ENCODE results near the gene ST6GALNAC2. TPM values are rescaled to one million over a fixed set of nuclear protein-coding genes. Genes with fewer than 3 reads are reported as not detected.

The ST6GALNAC2 gene
- total RNA-seq, 2 experiments from 2014 or later, result not detected

DNA sequence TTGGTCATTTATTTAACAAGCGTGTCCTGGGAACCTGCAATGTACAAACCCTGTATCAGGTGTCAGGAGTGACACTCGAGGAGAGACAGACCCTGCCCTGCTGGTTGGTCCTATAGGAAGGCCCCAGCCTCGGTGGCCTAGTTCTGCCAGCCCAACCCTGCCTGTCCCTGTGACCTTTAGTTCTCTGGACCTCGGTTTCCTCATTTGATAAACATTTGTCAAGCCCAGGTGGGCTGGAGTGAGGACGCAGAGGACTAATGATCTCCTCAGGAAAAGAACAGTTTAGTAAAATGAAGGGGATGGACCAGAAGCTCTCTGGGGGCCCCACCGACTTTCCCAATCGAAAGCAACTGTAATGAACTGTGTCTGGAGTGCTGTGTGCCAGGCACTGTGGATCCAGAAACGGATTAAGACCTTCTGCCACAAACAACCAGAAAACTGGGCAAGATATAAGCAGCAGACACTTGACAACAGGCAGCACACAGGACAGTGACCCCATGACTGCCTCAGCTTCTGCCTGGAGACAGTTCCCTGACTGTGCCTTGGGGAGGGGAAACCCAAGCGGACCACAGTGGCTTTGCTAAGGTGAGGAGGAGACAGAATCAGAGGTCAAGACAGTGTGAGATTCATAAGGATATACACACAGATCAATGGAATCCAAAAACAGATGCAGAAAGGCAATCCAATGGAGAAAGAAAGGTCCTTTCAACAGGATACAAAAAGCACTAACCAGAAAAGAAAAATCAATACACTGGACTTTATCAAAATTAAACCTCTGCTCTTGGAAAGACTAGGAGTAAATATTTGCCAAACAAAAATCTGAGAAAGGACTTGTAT lies 37.1 kb downstream of the ST6GALNAC2 start:
- POLR2A ChIA-PET, result interaction anchor here (0.6 kb wide), 1 partner anchor 8 kb away, joined by 3 read pairs; no protein-coding TSS in a partner anchor
- CTCF ChIA-PET, result interaction anchor here (1.5 kb wide), 1 partner anchor 26 kb away, joined by 5 read pairs; no protein-coding TSS in a partner anchor

DNA sequence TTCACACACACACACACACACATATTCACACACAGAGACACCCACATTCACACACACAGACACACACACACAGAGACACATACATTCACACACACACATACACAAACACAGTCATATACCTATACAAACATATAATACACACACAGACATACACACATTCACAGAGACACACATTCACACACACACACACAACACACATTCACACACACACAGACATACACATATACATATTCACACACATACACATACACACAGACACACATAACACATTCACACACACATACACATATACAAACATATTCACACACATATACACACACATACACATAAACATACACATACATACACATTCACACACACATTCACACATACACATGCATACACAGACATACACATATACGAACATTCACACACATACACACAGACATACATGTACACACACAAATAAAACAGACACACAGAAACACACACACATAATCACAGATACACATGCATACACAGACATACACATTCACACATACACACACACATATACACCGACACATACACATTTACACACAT lies 37.9 kb downstream of the ST6GALNAC2 start:
- CTCF ChIA-PET, result interaction anchor here (1.2 to 3.7 kb wide), 5 partner anchors 10 to 134 kb away, joined by 3 to 25 read pairs (median 5); no protein-coding TSS in a partner anchor
- POLR2A ChIA-PET, result interaction anchor here (0.6 kb wide), 1 partner anchor 9 kb away, joined by 3 read pairs; no protein-coding TSS in a partner anchor

DNA sequence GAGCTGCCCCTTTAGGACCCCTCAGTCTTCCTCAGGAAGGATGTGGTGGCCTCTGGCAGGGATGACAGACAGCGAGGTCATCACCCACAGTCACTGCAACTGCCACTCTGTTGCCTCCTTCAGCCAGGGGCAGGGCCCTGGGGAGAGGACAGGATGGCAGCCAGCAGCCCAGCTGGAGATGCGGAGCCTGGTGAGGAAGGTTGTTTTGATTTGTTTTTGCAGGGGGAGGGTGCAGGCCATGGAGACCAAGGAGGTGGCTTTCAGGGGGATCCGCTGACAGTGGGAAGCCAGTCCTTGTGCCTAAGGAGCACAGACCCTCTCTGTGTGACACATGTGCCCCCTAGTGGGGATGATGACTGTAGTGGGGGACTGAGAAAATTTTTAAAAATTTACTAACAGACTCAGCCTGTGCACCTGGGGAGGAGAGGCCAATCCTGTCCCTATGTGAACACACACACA lies 38.4 kb downstream of the ST6GALNAC2 start:
- POLR2A ChIA-PET, result no interaction called here

DNA sequence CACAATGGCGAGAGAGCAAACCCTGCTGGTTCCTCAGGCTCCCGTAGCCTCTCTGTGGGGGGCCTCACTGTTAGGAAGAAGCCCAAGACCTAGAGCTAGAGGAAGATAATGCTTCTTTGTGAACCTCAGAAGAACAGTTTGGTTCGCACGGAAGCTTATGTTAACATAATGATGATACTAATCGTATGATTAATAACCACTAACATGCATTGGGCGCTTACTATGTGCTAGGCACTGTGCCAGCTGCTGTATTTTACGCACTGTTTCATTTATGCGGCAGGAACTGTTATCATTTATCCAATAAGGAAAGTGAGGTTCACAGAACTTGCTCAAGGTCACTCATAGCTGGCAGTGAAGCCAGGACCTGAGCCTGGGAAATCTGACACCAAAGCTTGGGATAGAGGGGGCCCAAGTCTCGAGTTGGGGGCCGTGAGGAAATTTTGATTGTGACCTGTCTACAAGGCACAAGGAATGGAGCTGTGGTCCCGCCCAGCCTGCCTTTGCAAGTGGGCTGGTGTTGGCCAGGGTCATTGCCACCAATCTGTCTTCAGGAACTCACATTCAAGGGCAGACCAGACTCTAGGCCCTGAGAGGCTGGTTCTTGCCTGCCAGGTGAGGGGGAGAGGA lies 39.0 kb downstream of the ST6GALNAC2 start:
- CTCF ChIA-PET, result interaction anchor here (0.8 to 3.7 kb wide), 9 partner anchors 9 to 135 kb away, joined by 3 to 25 read pairs (median 5); partner anchors contain the start of gene CYGB
- POLR2A ChIA-PET, result no interaction called here

More for the DNA sequence above, 38.4 kb downstream of the ST6GALNAC2 start:
- CTCF ChIA-PET, result interaction anchor here (0.8 to 3.7 kb wide), 8 partner anchors 10 to 134 kb away, joined by 3 to 25 read pairs (median 5); partner anchors contain the start of gene CYGB

DNA sequence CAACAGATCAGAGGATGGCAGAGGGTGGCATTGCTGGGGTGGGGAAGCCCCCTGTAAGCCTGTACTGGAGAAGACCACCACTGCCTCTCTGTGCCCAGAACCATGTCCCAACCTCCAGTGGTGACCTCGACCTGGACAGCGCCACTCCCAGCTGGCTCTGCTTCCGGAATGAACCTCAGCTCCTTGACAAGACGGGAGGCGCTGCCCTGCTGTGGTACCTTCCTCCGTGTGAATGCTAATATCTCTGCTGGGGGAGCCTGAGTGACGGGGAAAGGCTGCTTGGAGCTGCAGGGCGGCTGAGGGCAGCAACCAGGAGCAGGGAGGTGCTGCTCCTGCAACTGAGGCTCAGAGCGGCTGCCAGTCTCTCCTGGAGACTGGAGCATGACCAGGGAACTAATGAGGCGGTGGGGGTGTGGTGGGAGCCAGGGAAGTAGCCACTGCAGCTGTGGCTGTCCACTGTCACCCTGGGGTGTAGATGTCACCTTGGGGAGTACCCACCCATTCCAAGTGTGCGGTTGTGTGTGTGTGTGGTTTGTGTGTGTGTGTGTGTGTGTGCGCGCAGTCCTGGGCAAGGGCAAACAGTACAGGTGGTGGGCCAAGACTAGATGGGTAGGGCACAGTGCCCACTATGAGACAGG lies 39.6 kb downstream of the ST6GALNAC2 start:
- ChIA-PET CTCF (interaction anchor here (0.9 to 3.7 kb wide), 8 partner anchors 10 to 169 kb away, joined by 3 to 25 read pairs (median 5); no protein-coding TSS in a partner anchor), POLR2A (interaction anchor here (1.0 kb wide), 1 partner anchor 125 kb away, joined by 3 read pairs; no protein-coding TSS in a partner anchor)

DNA sequence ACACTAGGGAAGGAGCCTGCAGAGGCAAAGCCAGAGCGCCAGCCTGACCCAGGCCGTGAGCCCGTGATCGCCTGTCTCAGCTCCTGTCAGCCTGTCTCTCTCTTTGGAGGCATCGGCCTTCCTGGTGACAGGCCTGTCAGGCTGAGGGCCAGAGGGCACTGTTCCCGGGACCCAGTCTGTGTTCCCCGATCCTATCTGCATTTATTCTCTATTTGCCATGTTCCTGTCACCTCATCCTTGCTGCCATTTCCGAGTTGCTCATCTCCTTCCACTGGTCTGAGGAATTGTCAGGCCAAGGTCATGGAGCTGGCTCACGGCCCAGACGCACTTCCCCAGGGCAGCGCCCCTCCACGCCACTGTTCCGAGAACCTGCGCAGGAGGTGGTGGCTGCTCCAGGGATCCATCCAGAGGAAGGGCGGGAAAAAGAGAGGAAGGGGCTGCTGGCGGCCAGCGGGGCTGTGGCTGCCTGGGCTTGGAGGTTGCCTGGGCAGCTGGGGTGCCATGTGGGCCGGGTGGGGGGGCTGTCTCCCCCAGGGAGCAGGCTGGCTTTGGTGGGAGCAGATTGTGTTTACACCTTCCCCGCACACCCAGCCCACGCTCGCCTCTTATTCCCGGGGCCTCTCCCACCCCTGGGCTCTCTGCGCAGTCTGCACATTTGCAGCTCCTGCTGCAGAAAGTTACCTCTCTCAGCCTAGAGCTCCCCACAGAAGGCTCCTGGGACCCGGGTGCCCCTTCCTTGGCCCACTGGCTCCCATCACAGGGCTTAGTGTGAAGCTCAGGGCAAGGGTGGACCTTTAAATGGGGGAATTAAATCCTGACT lies 40.9 kb downstream of the ST6GALNAC2 start:
- POLR2A ChIA-PET, result no interaction called here

DNA sequence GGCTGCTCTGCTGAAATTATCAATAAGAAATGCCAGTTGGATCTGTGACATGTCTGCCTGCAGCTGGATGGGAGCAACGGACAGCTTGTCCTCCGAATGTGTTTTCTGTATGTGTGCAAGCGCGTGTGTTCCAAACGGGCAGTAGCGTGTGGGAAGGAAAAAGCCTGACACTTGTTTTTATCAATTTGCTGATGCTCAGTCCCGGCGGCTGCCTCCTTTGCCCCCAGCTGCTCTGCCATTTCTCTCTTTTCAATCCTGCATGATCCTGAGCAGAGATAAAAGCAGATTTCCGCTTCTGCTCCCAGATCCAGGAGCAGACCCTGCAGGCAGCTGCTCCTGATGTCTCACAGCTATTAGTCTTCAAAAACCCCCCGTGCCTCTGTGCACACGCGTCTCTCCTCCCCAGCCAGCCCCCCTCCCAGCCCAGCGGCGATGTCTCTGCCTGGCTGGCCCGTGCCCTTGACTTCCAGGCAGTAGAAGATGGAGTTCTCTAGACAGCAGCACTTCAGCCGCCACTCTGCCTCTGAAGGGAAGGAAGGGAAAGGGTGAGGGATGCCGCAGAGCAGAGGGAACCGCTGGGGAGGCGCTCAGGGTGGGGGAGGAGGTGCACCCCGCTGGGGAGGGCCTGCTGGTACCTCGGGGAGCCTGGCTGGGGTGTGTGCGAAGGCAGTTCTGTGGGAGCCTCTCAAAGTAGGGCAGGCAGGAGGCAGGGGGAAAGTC lies 41.7 kb downstream of the ST6GALNAC2 start:
- ChIA-PET CTCF (interaction anchor here (0.6 to 3.7 kb wide), 7 partner anchors 13 to 137 kb away, joined by 3 to 25 read pairs (median 5); partner anchors contain the start of gene ST6GALNAC2), POLR2A (no interaction called here)

More for the DNA sequence above, 40.9 kb downstream of the ST6GALNAC2 start:
- CTCF ChIA-PET, result interaction anchor here (1.0 to 3.7 kb wide), 4 partner anchors 8 to 170 kb away, joined by 3 to 25 read pairs (median 5); no protein-coding TSS in a partner anchor

DNA sequence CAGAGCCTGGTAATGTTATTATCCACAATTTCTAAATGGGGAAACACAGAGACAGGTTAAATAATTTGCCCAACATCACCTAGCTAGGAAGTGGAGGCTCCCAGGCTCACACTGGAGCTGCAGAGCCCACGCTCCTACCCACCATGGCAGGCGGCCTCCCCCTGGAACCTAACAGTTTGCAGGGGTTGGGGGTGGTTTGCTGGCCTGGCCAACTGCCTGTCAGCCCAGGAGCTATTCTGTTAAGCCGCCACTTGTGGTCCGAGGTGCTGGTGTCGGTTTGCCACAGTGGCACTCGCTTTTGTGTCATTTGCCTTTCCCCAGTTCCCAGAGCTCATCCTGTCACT lies 42.2 kb downstream of the ST6GALNAC2 start:
- ChIA-PET POLR2A (no interaction called here), CTCF (interaction anchor here (0.6 to 1.6 kb wide), 6 partner anchors 13 to 138 kb away, joined by 3 to 7 read pairs (median 4); partner anchors contain the start of gene ST6GALNAC2)

DNA sequence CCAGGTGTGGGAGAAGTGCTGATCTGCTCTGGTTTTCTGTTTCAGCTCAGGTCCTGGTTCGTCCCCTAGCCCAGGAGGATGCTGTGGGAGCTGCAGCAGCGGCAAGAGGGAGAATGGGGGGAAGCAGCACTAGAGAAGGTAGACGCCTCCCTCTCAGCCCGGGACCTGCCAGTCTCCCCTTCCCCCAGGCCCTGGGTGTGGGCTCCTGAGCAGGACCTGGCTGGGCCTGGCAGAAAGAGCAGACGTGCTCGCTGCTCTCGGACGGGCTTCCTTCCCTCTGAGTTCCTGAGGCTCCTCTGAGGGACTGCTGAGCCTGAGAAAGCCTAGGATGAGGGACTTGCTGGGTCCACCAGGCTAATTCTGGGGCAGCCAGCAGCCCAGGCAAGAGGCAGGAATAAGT lies 42.7 kb downstream of the ST6GALNAC2 start:
- POLR2A ChIA-PET, result no interaction called here

DNA sequence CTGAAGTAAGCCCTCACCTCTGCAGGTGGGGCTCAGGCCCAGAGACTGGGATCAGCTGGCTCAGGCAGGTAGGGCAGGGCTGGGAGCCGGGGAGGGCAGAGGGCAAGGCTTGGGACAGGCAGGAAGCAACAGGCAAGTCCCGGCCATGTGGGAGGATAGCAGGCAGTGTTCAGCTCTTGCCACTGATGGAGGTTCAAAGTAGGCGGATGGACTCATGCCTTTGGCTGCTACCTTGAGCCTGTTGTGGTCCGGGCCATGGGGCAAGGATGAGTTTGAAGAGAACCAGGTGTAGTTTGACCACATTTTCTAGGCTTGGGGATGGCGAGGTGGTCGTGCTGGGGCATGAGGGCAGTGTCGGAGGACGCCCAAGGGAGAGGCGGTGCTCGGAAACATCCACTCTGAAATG lies 43.1 kb downstream of the ST6GALNAC2 start:
- ChIA-PET POLR2A (no interaction called here), CTCF (interaction anchor here (1.2 to 1.6 kb wide), 6 partner anchors 9 to 139 kb away, joined by 3 to 7 read pairs (median 4); partner anchors contain the start of gene ST6GALNAC2)

More for the DNA sequence above, 42.7 kb downstream of the ST6GALNAC2 start:
- CTCF ChIA-PET, result interaction anchor here (1.3 to 1.6 kb wide), 5 partner anchors 14 to 138 kb away, joined by 3 to 7 read pairs (median 5); partner anchors contain the start of gene ST6GALNAC2

DNA sequence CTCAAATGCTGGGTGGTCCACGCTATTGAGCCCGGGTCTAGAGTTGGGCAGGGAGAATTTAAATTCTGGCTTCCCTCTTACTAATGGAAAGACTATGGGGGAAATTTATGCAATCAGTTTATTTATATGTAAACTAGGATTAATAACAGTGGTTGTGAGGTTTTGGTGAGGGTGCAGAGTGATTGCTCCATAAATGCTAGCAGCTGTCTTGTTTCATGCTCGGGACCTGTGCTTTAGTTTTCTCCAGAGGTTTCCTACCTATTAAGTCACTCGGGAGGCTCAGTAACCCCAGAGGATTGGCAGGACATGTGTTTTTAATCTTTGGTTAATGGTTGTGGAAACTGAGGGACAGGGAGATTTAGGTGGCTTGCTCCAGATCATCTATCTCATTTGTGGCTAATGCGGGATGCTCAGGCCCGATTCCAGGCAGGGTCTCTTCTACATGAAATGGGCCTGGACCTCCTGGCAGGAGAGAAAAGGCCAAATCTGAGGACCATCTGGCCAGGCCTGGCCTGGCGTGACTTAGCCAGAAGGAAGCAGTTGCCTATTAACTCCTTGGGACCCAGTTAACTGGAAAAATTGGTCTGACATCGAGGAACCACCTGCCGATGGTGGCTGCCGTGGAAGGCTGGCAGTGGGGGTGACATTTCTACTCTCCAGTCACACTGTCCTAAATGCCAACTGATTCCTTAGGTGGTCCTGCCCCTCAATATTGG lies 43.8 kb downstream of the ST6GALNAC2 start:
- CTCF ChIA-PET, result interaction anchor here (1.2 kb wide), 1 partner anchor 10 kb away, joined by 4 read pairs; no protein-coding TSS in a partner anchor

DNA sequence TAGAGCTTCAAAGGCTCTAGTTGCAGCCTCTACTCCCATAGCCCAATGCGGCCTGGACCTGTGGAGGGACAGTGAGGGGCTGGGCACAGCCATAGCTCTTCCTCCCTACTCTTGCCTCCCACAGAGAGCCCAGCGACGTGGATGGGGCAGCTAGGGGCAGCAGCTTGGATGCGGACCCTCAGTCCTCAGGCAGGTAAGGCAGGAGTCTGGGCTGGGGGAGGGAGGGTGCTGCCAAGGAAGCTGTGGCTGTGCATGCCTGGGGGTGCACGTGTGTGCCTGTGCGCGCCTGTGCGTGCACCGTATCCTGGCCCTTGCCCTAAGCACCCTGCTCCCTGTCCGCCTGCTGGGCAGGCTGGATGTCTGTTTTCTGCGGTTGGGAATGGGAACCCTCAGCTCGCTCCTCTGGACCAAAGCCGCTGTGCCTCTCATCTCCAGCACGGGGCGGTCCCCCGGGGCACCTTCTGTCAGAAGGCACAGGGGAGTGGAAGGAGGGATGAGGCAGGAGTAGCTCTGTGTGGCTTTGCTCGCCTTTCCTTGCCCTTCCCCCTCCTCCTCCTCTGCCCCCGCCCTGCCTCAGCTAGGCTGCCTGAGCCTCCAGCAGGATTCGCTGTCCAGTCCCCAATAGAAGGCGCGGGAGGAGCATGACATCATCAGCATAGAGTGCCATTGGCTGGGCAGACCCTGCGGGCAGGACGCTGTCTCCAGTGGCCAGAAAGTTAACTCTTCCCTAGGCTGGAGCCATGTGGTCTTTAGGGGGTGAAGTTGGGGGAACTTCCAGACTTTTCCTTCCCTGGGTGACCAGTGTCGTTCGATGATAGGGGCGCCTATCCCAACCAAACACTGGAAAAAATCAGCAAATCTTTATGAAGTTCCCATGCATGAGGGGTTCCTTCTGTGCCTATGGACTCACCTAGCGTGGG lies 45.0 kb downstream of the ST6GALNAC2 start:
- CTCF ChIA-PET, result interaction anchor here (0.6 to 2.2 kb wide), 2 partner anchors 18 to 75 kb away, joined by 3 to 10 read pairs; no protein-coding TSS in a partner anchor

More for the DNA sequence above, 43.8 kb downstream of the ST6GALNAC2 start:
- POLR2A ChIA-PET, result no interaction called here

DNA sequence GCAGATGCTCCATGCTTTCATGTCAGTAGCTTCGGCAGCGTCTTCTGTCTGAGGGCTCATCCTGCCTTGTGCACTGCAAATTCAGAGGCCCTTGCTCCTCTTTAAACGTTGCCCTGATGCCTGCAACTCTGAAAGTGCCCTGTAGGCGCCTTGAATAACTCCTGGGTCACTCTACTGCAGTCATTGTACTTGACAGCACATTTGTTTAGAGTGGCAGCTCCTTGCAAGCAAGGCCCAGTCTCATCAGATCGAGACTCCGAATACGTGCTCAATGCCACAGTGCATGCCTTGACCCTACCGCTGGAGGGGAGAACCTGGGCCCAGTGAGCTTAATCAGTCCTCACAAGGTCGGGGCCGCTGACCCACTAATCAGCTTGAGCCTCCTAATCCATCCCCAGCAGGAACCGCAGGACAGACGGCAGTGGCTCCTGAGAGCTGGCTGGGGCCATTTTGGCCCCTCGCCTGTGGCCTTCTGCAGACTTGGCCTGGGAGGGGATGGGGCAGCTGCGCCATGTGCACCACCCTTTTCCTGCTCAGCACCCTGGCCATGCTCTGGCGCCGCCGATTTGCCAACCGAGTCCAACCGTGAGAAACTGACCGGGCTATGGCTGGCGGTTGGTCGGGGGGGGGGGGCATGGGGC lies 45.9 kb downstream of the ST6GALNAC2 start, which contains the start of gene PRCD:
Gene PRCD, plus strand, starts transcription at position 414 of the 641 bp plus-strand sequence. Its CDS starts 98 bp downstream, at position 512.
- ChIA-PET POLR2A (no interaction called here), CTCF (interaction anchor here (2.2 kb wide), 1 partner anchor 17 kb away, joined by 10 read pairs; no protein-coding TSS in a partner anchor)

More for the DNA sequence above, 45.0 kb downstream of the ST6GALNAC2 start:
- POLR2A ChIA-PET, result no interaction called here

DNA sequence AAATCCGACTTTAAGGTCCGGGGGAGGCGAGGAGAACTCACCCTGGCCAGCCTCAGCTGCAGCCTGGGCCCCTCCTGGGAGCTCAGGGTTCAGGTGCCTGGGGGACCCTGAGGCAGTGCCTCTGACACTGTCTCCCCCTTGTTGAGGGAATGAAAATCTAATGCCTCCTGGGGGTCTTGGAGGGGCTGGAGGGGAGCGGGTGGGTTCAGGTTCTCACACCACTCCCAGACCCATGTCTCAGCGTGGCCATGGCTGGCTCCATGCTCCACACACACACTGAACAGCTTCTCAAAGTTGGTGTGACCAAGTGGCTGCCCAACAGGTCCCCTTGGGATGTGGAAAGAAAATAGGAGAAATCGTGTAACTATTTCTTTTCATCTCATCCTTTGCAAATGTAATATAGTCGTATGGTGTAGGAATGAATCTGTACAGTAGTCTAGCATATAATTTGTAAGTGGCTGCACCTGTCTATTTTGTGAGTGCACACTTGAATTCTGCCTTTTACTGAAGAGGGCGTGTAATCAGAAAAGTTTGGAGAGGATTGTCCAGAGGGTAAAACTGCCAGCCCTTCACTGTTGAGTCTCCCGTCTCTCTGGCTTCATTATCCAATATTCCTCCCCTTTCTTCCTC lies 46.6 kb downstream of the ST6GALNAC2 start:
- POLR2A ChIA-PET, result no interaction called here
- CTCF ChIA-PET, result interaction anchor here (2.2 kb wide), 1 partner anchor 16 kb away, joined by 10 read pairs; no protein-coding TSS in a partner anchor

Measured in activated CD8-positive, alpha-beta memory T cell treated with anti-CD3 and anti-CD28 coated beads for 36 hours (primary cell).